Measurements from ENCODE around the gene GATA2.

Gene GATA2

GRCh38 chr3:128498127-128498626 is 5.2 kb upstream of the GATA2 start:
- DNase-seq (ENCODE audit: low spot score): no peak
- no peak overlapping the region for H3K27ac ChIP-seq
- POLR2A ChIA-PET (ENCODE audit: low non-redundant PET): no interaction called here
- TF ChIP-seq CTCF (conservative IDR thresholded peaks at IDR 0.05; ENCODE audit: low read depth): peak; percentile 63; the same call in 1 of the 2 replicates
- CTCF ChIA-PET: interaction anchor here (0.7 to 2.5 kb wide), 7 partner anchors 68 to 1354 kb away, joined by 3 to 8 read pairs (median 5); no protein-coding TSS in a partner anchor

- peak; percentile 42 for DNase-seq (ENCODE audit: low spot score)
- TF ChIP-seq CTCF (conservative IDR thresholded peaks at IDR 0.05; ENCODE audit: low read depth): peak; percentile 92
- CTCF ChIA-PET: interaction anchor here (0.7 to 2.5 kb wide), 10 partner anchors 38 to 1355 kb away, joined by 3 to 8 read pairs (median 4); no protein-coding TSS in a partner anchor
- POLR2A ChIA-PET (ENCODE audit: low non-redundant PET): no interaction called here
- H3K27ac ChIP-seq: no peak overlapping the region
These were observed 4.5 kb upstream of the GATA2 start for GRCh38 chr3:128497305-128498126.

GRCh38 chr3:128496602-128497304 is 3.8 kb upstream of the GATA2 start:
- H3K27ac ChIP-seq: no peak overlapping the region
- CTCF ChIA-PET: interaction anchor here (0.9 to 1.3 kb wide), 6 partner anchors 37 to 328 kb away, joined by 3 to 7 read pairs (median 5); no protein-coding TSS in a partner anchor
- POLR2A ChIA-PET (ENCODE audit: low non-redundant PET): no interaction called here
- TF ChIP-seq CTCF (conservative IDR thresholded peaks at IDR 0.05; ENCODE audit: low read depth): no peak
- no peak for DNase-seq (ENCODE audit: low spot score)

GRCh38 chr3:128496019-128496601 is 3.1 kb upstream of the GATA2 start:
- no peak for DNase-seq (ENCODE audit: low spot score)
- no peak for TF ChIP-seq CTCF (conservative IDR thresholded peaks at IDR 0.05; ENCODE audit: low read depth)
- no peak overlapping the region for H3K27ac ChIP-seq
- CTCF ChIA-PET: interaction anchor here (0.9 kb wide), 1 partner anchor 88 kb away, joined by 3 read pairs; no protein-coding TSS in a partner anchor
- POLR2A ChIA-PET (ENCODE audit: low non-redundant PET): no interaction called here

GRCh38 chr3:128495435-128495970 is 2.5 kb upstream of the GATA2 start:
- no peak for DNase-seq (ENCODE audit: low spot score)
- H3K27ac ChIP-seq: no peak overlapping the region
- ChIA-PET CTCF (no interaction called here), POLR2A (ENCODE audit: low non-redundant PET) (no interaction called here)
- no peak for TF ChIP-seq CTCF (conservative IDR thresholded peaks at IDR 0.05; ENCODE audit: low read depth)

- POLR2A ChIA-PET (ENCODE audit: low non-redundant PET): no interaction called here
- H3K27ac ChIP-seq: no peak overlapping the region
- DNase-seq (ENCODE audit: low spot score): no peak
These were observed 1.3 kb upstream of the GATA2 start for GRCh38 chr3:128494367-128494650.

More at GRCh38 chr3:128494367-128494650, 1.3 kb upstream of the GATA2 start:
- no peak for TF ChIP-seq CTCF (conservative IDR thresholded peaks at IDR 0.05; ENCODE audit: low read depth)
- CTCF ChIA-PET: no interaction called here
